SU-DHL-6 (cell line): ENCODE results near the gene SERPIND1.

Experiments used
- H2AFZ ChIP-seq: fragments of 200-600 bp; sonication (generic); 2 replicates; pipeline ENCODE4 v1.6.1; 2014; ENCODE audit warnings: low read depth, mild to moderate bottlenecking, moderate library complexity, mixed read lengths, antibody characterized with exemption, low read length; ENCODE audit not compliant: severe bottlenecking
- H3F3A ChIP-seq: fragments of 200-600 bp; shearing (Covaris generic); 2 replicates; pipeline ENCODE4 v1.6.0; 2016; ENCODE audit warnings: antibody characterized with exemption, mild to moderate bottlenecking; ENCODE audit not compliant: insufficient read depth
- H3K27ac ChIP-seq: fragments of 200-600 bp; sonication (generic); 2 replicates; pipeline ENCODE4 v1.5.1; 2016; ENCODE audit warnings: low read depth, mild to moderate bottlenecking, low read length, moderate library complexity, mixed read lengths
- H3K27me3 ChIP-seq: fragments of 200-600 bp; sonication (generic), shearing (Covaris generic); 2 replicates; pipeline ENCODE4 v1.6.0; 2014; ENCODE audit warnings: mild to moderate bottlenecking, low read length
- H3K36me3 ChIP-seq: fragments of 200-600 bp; sonication (generic); 2 replicates; pipeline ENCODE4 v1.6.1; 2014; ENCODE audit warnings: mild to moderate bottlenecking, low read length, mixed read lengths
- H3K4me2 ChIP-seq: fragments of 300-600, 200-600 bp; shearing (Covaris generic), sonication (generic); 2 replicates; pipeline ENCODE4 v1.6.0; 2014; ENCODE audit warnings: low read length, low read depth, mild to moderate bottlenecking; ENCODE audit not compliant: poor library complexity, severe bottlenecking
- H3K4me3 ChIP-seq: fragments of 200-600 bp; sonication (generic); 2 replicates; pipeline ENCODE4 v1.5.1; 2014; ENCODE audit warnings: antibody characterized with exemption, low read length, mild to moderate bottlenecking, mixed read lengths; ENCODE audit not compliant: insufficient read depth, poor library complexity, severe bottlenecking
- H3K79me2 ChIP-seq: fragments of 200-600 bp; sonication (generic); 2 replicates; pipeline ENCODE4 v1.6.1; 2014; ENCODE audit warnings: mild to moderate bottlenecking, low read length, moderate library complexity; ENCODE audit not compliant: insufficient read depth
- H3K9ac ChIP-seq: fragments of 200-600 bp; sonication (generic); 2 replicates; pipeline ENCODE4 v1.7.0; 2014; ENCODE audit warnings: mild to moderate bottlenecking, low read length
- H3K9me2 ChIP-seq: fragments of 200-600 bp; sonication (generic); replicated peaks from 2 replicates; pipeline ENCODE4 v1.6.1; 2014; ENCODE audit warnings: low read length; ENCODE audit not compliant: insufficient read depth
- H3K9me3 ChIP-seq: fragments of 200-600 bp; sonication (generic); 2 replicates; pipeline ENCODE4 v1.6.1; 2014; ENCODE audit warnings: low read length, mixed read lengths; ENCODE audit not compliant: insufficient read depth
- H4K20me1 ChIP-seq: fragments of 200-600 bp; sonication (generic); 2 replicates; pipeline ENCODE4 v1.6.1; 2014; ENCODE audit warnings: low read depth, mild to moderate bottlenecking, antibody characterized with exemption, low read length, moderate library complexity, mixed read lengths
- CTCF ChIP-seq: fragments of 200-600 bp; sonication (generic); IDR thresholded peaks from one replicate; pipeline ENCODE4 v1.5.1; 2017; ENCODE audit warnings: antibody characterized with exemption, mild to moderate bottlenecking, low read length, moderate library complexity; ENCODE audit not compliant: insufficient read depth, poor library complexity, severe bottlenecking
- EZH2phosphoT487 ChIP-seq: fragments of 200-600 bp; sonication (generic), shearing (Covaris generic); conservative IDR thresholded peaks from 2 replicates; pipeline ENCODE4 v1.6.1; 2018; ENCODE audit warnings: mild to moderate bottlenecking, antibody characterized with exemption, low read length, moderate library complexity, mixed read lengths

SERPIND1 gene

GRCh38 chr22:20782083-20782482 is 8.2 kb downstream of the SERPIND1 start:
- Histone ChIP-seq H4K20me1 (no peaks in the 10 kb centered on the region), H3F3A (no peaks in the 10 kb centered on the region; the same call in 1 of the 2 replicates), H3K9me2 (no peaks in the 10 kb centered on the region), H3K4me3 (no peak overlapping the region), H3K4me2 (no peak overlapping the region), H3K9ac (no peak overlapping the region), H3K79me2 (no peaks in the 10 kb centered on the region), H3K27ac (no peak overlapping the region), H3K9me3 (no peaks in the 10 kb centered on the region), H3K36me3 (no peaks in the 10 kb centered on the region), H2AFZ (no peak overlapping the region), H3K27me3 (no peaks in the 10 kb centered on the region)
- no peak for TF ChIP-seq EZH2phosphoT487
- TF ChIP-seq CTCF: no peak

- H3K36me3 ChIP-seq: no peaks in the 10 kb centered on the region
These were observed 8.8 kb downstream of the SERPIND1 start for GRCh38 chr22:20782596-20783299.

GRCh38 chr22:20783300-20783673 is 9.4 kb downstream of the SERPIND1 start:
- Histone ChIP-seq H3K27ac (no peak overlapping the region), H3K9me3 (no peaks in the 10 kb centered on the region)
- no peak for TF ChIP-seq CTCF
- no peak for TF ChIP-seq EZH2phosphoT487

More at GRCh38 chr22:20782596-20783299, 8.8 kb downstream of the SERPIND1 start:
- Histone ChIP-seq H2AFZ (no peak overlapping the region), H3K4me2 (no peak overlapping the region), H3K4me3 (no peak overlapping the region), H4K20me1 (no peaks in the 10 kb centered on the region), H3K9me2 (no peaks in the 10 kb centered on the region), H3K9ac (no peak overlapping the region), H3F3A (no peaks in the 10 kb centered on the region; the same call in 1 of the 2 replicates), H3K79me2 (no peaks in the 10 kb centered on the region), H3K27me3 (no peaks in the 10 kb centered on the region), H3K27ac (no peak overlapping the region), H3K9me3 (no peaks in the 10 kb centered on the region)
- no peak for TF ChIP-seq CTCF
- no peak for TF ChIP-seq EZH2phosphoT487

More at GRCh38 chr22:20783300-20783673, 9.4 kb downstream of the SERPIND1 start:
- Histone ChIP-seq H2AFZ (no peak overlapping the region), H3K79me2 (no peaks in the 10 kb centered on the region), H3K9ac (no peak overlapping the region), H3K4me3 (no peak overlapping the region), H3K27me3 (no peaks in the 10 kb centered on the region), H3K9me2 (no peaks in the 10 kb centered on the region), H3K4me2 (no peak overlapping the region), H3F3A (no peaks in the 10 kb centered on the region; the same call in 1 of the 2 replicates), H3K36me3 (no peaks in the 10 kb centered on the region), H4K20me1 (no peaks in the 10 kb centered on the region)
